Adrenal gland (tissue), 5 donors: Measurements from ENCODE around the gene COL16A1.

Source experiments
- POLR2A ChIP-seq, 2 donors: fragments of 450-650 bp; IDR thresholded peaks; one replicate each; pipeline ENCODE4 v1.6.1; 2017; ENCODE audit warnings: antibody characterized with exemption in 2 of 2, mild to moderate bottlenecking in 2 of 2, moderate library complexity in 1 of 2
- TF ChIP-seq, protein P1 (sequence below), 6 experiments: fragments of 450-650 bp in 4 of 6; fragments of 200-600 bp in 2 of 6; sonication (generic) in 1 of 6; IDR thresholded peaks; 1 replicate in 5 of 6; 2 replicates in 1 of 6; pipeline versions ENCODE4 v1.5.1 to v1.8.0; 2016 to 2021; ENCODE audit warnings: antibody characterized with exemption in 6 of 6, mild to moderate bottlenecking in 2 of 6, moderate library complexity in 1 of 6
- donor health status: DM: no; HTN: no; CAD: no.

DNA sequence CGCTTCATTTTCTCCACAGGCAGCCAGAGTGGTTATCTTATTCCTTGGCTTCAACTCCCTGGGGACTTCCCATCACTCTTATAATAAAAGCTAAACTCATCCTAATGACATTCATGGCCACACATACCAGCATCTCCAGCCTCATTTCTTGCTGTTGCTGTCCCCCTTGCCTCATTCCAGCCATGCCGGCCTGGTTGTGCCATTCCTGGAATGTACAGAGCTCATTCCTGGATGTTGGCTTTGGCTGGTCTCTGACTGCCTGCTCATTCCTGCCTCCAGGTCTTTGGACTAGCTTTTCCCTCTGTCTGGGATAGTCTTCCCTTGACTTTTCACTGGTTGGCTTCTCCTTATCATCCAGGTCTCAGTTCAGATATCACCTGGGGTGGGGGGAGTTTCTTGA is 56.7 kb downstream of the COL16A1 start:
- TF ChIP-seq, protein P1, sequence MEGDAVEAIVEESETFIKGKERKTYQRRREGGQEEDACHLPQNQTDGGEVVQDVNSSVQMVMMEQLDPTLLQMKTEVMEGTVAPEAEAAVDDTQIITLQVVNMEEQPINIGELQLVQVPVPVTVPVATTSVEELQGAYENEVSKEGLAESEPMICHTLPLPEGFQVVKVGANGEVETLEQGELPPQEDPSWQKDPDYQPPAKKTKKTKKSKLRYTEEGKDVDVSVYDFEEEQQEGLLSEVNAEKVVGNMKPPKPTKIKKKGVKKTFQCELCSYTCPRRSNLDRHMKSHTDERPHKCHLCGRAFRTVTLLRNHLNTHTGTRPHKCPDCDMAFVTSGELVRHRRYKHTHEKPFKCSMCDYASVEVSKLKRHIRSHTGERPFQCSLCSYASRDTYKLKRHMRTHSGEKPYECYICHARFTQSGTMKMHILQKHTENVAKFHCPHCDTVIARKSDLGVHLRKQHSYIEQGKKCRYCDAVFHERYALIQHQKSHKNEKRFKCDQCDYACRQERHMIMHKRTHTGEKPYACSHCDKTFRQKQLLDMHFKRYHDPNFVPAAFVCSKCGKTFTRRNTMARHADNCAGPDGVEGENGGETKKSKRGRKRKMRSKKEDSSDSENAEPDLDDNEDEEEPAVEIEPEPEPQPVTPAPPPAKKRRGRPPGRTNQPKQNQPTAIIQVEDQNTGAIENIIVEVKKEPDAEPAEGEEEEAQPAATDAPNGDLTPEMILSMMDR (IDR thresholded peaks at IDR 0.05), result no peak
- TF ChIP-seq POLR2A (IDR thresholded peaks at IDR 0.05), result no peak
